NB4 (cell line): Measurements from ENCODE around the gene GIMAP7.

ENCODE experiments used
- POLR2A ChIP-seq: IDR thresholded peaks from 2 replicates; pipeline ENCODE4 v1.6.1; 2011; ENCODE audit warnings: mild to moderate bottlenecking; ENCODE audit not compliant: insufficient read length; ENCODE audit errors: extremely low read depth
- TF ChIP-seq, protein P1 (sequence below): IDR thresholded peaks from one replicate; pipeline ENCODE4 v1.5.1; 2012; ENCODE audit warnings: low read depth, low read length

DNA sequence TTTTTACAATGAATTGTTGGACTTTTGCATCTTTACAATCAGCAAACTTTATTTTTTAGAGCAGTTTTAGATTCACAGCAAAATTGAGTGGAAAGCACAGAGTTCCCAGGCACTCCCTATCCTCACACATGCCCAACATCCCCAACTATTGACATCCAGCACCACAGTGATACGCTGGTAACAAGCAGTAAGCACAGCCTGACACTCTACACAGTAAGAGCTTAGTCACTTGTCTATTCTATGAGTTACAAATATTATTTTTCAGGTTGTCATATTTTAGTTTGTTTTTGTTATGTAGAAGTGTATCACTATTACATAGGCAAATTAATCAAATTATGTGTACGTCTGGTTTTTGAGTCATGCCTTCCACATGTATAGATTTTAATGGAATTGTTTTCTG lies 27.0 kb upstream of the GIMAP7 start:
- TF ChIP-seq, protein P1, sequence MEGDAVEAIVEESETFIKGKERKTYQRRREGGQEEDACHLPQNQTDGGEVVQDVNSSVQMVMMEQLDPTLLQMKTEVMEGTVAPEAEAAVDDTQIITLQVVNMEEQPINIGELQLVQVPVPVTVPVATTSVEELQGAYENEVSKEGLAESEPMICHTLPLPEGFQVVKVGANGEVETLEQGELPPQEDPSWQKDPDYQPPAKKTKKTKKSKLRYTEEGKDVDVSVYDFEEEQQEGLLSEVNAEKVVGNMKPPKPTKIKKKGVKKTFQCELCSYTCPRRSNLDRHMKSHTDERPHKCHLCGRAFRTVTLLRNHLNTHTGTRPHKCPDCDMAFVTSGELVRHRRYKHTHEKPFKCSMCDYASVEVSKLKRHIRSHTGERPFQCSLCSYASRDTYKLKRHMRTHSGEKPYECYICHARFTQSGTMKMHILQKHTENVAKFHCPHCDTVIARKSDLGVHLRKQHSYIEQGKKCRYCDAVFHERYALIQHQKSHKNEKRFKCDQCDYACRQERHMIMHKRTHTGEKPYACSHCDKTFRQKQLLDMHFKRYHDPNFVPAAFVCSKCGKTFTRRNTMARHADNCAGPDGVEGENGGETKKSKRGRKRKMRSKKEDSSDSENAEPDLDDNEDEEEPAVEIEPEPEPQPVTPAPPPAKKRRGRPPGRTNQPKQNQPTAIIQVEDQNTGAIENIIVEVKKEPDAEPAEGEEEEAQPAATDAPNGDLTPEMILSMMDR: no peak
- no peak for TF ChIP-seq POLR2A
